GM10266 (cell line): ENCODE results near the gene BRD4.

Source experiments
- DNase-seq: peaks from one replicate; pipeline ENCODE4 v3.0.0; 2012; ENCODE audit errors: extremely low spot score
- TF ChIP-seq, protein P1 (sequence below): IDR thresholded peaks from 2 replicates; pipeline ENCODE4 v1.5.1; 2012; ENCODE audit warnings: mild to moderate bottlenecking, low read depth; ENCODE audit not compliant: control insufficient read depth, insufficient read depth; ENCODE audit errors: missing control alignments

Gene BRD4

DNA sequence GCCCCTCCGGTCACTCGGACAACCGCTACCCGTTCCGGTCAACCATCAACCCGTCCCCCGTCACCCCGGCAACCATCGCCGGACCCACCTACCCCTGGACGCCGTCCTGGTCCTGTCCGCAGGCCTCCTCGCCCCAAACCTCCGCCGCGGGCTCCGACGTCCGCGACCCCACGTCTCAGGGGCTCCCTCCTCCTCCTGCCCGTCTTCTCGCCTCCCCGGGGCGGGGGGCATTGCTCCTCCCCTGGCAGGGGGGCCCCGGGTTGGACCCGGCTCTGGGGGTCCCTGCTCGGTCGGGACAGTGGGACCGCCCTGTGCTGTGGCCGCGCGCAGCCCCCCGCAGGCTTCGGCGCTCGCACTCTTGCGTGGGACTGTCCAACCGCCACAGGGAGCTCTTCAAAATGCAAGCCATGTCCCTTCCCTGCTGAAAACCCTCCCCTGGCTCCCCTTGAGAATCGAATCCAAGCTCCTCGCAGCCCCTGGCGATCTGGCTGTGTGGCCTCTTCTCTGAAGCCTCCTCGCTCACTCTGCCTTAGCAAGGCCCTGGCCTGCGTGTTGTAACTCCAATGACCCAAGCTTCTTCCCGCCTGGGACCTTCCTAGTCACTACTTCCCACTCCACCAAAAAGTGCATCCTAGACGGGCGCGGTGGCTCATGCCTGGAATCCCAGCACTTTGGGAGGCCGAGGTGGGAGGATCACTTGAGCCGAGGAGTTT is 108.5 kb downstream of the BRD4 start:
- DNase-seq = no peak
- TF ChIP-seq, protein P1, sequence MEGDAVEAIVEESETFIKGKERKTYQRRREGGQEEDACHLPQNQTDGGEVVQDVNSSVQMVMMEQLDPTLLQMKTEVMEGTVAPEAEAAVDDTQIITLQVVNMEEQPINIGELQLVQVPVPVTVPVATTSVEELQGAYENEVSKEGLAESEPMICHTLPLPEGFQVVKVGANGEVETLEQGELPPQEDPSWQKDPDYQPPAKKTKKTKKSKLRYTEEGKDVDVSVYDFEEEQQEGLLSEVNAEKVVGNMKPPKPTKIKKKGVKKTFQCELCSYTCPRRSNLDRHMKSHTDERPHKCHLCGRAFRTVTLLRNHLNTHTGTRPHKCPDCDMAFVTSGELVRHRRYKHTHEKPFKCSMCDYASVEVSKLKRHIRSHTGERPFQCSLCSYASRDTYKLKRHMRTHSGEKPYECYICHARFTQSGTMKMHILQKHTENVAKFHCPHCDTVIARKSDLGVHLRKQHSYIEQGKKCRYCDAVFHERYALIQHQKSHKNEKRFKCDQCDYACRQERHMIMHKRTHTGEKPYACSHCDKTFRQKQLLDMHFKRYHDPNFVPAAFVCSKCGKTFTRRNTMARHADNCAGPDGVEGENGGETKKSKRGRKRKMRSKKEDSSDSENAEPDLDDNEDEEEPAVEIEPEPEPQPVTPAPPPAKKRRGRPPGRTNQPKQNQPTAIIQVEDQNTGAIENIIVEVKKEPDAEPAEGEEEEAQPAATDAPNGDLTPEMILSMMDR = no peak

- DNase-seq = peak; percentile 99
- TF ChIP-seq, protein P1 = no peak
Measured at GRCh38 chr19:15222738-15223648, 109.3 kb downstream of the BRD4 start.

GRCh38 chr19:15220833-15221232 is 111.5 kb downstream of the BRD4 start:
- DNase-seq = no peak
- TF ChIP-seq, protein P1 = no peak

DNA sequence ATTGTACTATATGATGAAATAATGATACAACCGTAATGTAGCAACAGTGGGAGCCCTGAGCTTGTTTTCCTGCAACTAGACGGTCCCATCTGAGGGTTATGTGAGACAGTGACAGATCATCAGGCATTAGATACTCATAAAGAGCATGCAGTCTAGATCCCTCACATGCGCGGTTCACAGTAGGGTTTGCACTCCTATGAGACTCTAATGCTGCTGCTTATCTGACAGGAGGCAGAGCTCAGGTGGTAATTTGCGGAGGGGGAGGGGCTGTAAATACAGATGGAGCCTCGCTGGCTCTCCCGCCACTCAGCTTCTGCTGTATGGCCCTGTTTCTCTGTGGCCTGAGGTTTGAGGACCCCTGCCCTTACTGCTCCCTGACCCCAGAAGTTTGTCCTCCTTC is 113.8 kb downstream of the BRD4 start:
- no peak for DNase-seq
- TF ChIP-seq, protein P1 = no peak

GRCh38 chr19:15216363-15216762 is 116.0 kb downstream of the BRD4 start:
- TF ChIP-seq, protein P1 = no peak
- DNase-seq = no peak

- TF ChIP-seq, protein P1 = no peak
- peak; percentile 4 for DNase-seq
Measured at GRCh38 chr19:15213715-15214381, 118.5 kb downstream of the BRD4 start.
